SJSA1 (cell line): Measurements from ENCODE around the gene MBOAT2. TPM values are rescaled to one million over a fixed set of nuclear protein-coding genes. Genes with fewer than 3 reads are reported as not detected.
"Not testable (repeated sequence)": the region's sequence is repeated elsewhere in the genome, so short reads cannot be mapped to it uniquely, and the experiment has no call there.

Experiments used
- DNase-seq, 2 experiments: peaks; one replicate each; pipeline ENCODE4 v3.0.0-alpha.2; 2015 to 2020; ENCODE audit warnings: low spot score in 2 of 2, low read depth in 1 of 2
- H3K27ac ChIP-seq: fragments of 250-450 bp; sonication (Bioruptor Pico); 2 replicates; pipeline ENCODE4 v1.5.1; 2020; ENCODE audit warnings: mild to moderate bottlenecking, moderate library complexity
- H3K27me3 ChIP-seq: fragments of 250-450 bp; sonication (Bioruptor Pico); replicated peaks from 2 replicates; pipeline ENCODE4 v1.5.1; 2020; ENCODE audit warnings: mild to moderate bottlenecking, moderate library complexity
- H3K36me3 ChIP-seq: fragments of 250-450 bp; sonication (Bioruptor Pico); 2 replicates; pipeline ENCODE4 v1.5.1; 2020; ENCODE audit warnings: mild to moderate bottlenecking
- H3K4me1 ChIP-seq: fragments of 250-450 bp; sonication (Bioruptor Pico); replicated peaks from 2 replicates; pipeline ENCODE4 v1.6.1; 2021; ENCODE audit warnings: mild to moderate bottlenecking
- H3K4me3 ChIP-seq: fragments of 250-450 bp; sonication (Bioruptor Pico); 2 replicates; pipeline ENCODE4 v1.5.1; 2020; ENCODE audit warnings: mild to moderate bottlenecking
- H3K9me3 ChIP-seq: fragments of 250-450 bp; sonication (Bioruptor Pico); replicated peaks from 2 replicates; pipeline ENCODE4 v1.5.1; 2020; ENCODE audit warnings: mild to moderate bottlenecking
- total RNA-seq: library from RNA; depleted of rRNA; stranded (reverse); fragments of >200 nt; shearing (Covaris generic); gene quantifications from 2 replicates; pipeline ENCODE4 v1.2.3, GENCODE V29; 2014

The MBOAT2 gene
- total RNA-seq, 1 experiment from 2014 or later, result 76.5 TPM

DNA sequence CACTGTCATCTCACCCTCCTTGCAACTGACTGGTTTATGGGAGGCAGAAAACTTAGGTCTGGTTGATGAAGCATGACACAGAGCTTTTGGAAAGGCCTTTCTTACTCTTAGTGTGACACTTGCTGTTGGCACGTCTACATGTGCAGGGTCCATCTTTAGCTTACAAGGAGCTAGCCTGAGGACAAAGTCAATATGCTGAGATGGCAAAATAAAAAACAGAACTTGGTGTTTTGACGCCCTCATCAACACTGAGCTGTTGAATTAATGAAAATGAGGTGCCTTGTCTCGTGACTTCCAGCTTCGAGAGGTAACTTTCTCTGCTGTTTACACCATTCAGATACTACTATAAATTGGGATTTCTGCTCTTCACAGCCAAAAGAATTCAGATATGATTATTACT, 87.5 kb downstream of the MBOAT2 start:
- no peak for DNase-seq
- Histone ChIP-seq H3K36me3 (peaks cover 17% of the 10 kb centered on the region; the same call in 1 of the 2 replicates), H3K27me3 (no peaks in the 10 kb centered on the region), H3K9me3 (peaks cover 3% of the 10 kb centered on the region; the same call in 1 of the 2 replicates), H3K27ac (no peak overlapping the region), H3K4me3 (no peak overlapping the region), H3K4me1 (no peaks in the 10 kb centered on the region)

DNA sequence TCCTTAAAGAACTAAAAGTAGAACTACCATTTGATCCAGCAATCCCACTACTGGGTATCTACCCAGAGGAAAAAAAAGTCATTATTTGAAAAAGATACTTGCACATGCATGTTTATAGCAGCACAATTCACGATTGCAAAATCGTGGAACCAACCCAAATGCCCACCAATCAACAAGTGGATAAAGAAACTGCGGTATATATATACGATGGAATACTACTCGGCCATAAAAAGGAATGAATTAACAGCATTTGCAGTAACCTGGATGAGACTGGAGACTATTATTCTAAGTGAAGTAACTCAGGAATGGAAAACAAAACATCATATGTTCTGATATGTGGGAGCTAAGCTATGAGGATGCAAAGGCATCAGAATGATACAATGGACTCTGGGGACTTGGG, 89.7 kb downstream of the MBOAT2 start:
- not testable (repeated sequence) for H3K4me3 ChIP-seq, H3K9me3 ChIP-seq, H3K27ac ChIP-seq, DNase-seq, H3K4me1 ChIP-seq, H3K27me3 ChIP-seq
- peaks cover 28% of the 10 kb centered on the region; the same call in 1 of the 2 replicates for H3K36me3 ChIP-seq

DNA sequence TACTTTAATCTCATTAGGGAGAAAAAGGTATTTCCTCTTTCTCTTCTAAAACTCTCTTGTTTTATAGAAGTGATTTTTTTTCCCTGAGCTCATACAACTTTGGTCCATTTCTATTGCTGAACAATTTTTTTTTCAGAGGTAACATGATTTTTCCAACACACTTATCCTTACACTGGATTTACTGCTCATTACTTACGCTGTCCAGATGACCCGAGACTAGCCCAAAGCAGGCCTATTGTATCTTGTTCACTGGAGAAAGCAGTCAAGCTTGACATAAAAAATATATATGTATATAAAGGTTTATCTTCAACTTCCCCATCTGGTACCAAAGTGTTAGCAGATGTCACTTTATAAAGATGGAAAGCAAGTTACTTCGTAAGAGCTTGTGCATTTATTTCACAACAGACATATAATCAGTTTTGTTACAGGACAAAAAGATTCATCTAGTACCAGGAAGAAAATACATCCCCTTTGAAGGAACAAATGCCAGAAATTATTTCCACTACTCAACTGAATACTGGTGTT, 95.7 kb downstream of the MBOAT2 start:
- peaks cover 7% of the 10 kb centered on the region; the same call in 1 of the 2 replicates for H3K9me3 ChIP-seq
- DNase-seq, result no peak
- H3K27ac ChIP-seq, result no peak overlapping the region
- H3K4me3 ChIP-seq, result no peak overlapping the region
- H3K4me1 ChIP-seq, result no peaks in the 10 kb centered on the region
- no peaks in the 10 kb centered on the region for H3K27me3 ChIP-seq
- peaks cover 46% of the 10 kb centered on the region for H3K36me3 ChIP-seq

DNA sequence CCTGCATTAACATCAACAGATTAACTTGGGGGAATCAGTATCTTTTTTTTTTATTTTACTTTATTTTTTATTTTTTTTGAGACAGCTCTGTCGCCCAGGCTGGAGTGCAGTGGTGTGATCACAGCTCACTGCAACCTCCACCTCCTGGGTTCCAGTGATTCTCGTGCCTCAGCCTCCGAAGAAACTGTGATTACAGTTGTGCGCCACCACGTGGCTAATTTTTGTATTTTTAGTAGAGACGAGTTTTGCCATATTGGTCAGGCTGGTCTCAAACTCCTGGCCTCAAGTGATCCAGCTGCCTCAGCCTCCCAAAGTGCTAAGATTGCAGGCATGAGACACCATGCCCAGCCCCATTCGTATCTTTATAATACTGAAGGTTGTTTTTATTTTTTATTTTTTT, 99.6 kb downstream of the MBOAT2 start:
- not testable (repeated sequence) for H3K27me3 ChIP-seq, H3K9me3 ChIP-seq, H3K4me3 ChIP-seq, DNase-seq, H3K27ac ChIP-seq, H3K4me1 ChIP-seq
- H3K36me3 ChIP-seq, result peaks cover 37% of the 10 kb centered on the region

DNA sequence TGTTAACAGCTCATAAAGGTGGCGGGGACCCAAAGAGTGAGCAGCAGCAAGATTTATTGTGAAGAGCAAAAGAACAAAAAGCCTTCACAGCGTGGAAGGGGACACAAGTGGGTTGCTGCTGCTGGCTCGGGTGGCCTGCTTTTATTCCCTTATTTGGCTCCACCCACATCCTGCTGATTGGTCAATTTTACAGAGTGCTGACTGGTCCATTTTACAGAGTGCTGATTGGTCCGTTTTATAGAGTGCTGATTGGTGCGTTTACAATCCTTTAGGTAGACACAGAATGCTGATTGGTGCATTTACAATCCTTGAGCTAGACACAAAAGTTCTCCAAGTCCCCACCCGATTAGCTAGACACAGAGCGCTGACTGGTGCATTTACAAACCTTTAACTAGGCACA, 100.7 kb downstream of the MBOAT2 start:
- not testable (repeated sequence) for H3K9me3 ChIP-seq, H3K4me3 ChIP-seq, H3K27ac ChIP-seq, H3K27me3 ChIP-seq, H3K4me1 ChIP-seq, DNase-seq
- peaks cover 32% of the 10 kb centered on the region for H3K36me3 ChIP-seq

DNA sequence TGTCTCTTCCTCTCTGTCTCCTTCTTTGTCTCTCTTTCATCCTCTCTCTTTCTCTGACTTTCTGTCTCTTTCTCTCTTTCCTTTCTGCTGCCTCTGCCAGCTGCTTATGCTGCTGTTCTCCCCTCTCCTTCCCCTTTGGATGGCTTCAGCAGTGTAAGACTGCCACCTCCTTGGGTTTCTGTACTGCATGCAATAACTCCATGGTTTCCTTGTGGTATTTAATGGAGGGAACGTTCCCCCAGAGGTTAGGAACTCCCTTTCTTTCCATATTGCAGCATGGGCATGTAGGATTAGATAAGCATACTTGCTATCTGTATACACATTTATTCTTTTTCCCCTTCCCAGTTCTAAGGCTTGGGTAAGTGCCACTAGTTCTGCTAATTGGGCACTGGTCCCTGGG, 106.3 kb downstream of the MBOAT2 start:
- not testable (repeated sequence) for H3K27ac ChIP-seq, H3K4me3 ChIP-seq, H3K27me3 ChIP-seq, H3K9me3 ChIP-seq, DNase-seq
- Histone ChIP-seq H3K4me1 (peaks cover 24% of the 10 kb centered on the region), H3K36me3 (peaks cover 26% of the 10 kb centered on the region)

DNA sequence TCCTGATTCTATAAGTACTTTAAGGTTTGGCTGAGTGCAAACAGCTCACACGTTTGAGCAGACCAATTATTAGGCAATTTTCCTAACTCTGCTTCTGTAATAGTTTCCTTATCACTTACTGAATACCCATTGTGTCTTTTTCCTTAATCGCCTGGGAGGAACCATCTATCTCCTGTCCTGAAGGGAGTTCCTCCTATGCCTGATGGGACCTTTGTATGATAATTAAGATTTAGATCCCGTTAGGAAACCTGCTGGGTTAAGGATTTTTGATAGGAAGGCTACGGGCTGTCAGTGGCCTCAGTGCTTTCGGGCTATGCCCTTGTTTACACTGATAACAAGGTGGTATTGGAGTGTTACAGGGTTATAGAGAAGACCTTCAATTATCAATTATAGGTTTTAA, 106.8 kb downstream of the MBOAT2 start:
- not testable (repeated sequence) for DNase-seq, H3K4me3 ChIP-seq, H3K27me3 ChIP-seq, H3K9me3 ChIP-seq, H3K27ac ChIP-seq
- Histone ChIP-seq H3K4me1 (peaks cover 29% of the 10 kb centered on the region), H3K36me3 (peaks cover 29% of the 10 kb centered on the region)

DNA sequence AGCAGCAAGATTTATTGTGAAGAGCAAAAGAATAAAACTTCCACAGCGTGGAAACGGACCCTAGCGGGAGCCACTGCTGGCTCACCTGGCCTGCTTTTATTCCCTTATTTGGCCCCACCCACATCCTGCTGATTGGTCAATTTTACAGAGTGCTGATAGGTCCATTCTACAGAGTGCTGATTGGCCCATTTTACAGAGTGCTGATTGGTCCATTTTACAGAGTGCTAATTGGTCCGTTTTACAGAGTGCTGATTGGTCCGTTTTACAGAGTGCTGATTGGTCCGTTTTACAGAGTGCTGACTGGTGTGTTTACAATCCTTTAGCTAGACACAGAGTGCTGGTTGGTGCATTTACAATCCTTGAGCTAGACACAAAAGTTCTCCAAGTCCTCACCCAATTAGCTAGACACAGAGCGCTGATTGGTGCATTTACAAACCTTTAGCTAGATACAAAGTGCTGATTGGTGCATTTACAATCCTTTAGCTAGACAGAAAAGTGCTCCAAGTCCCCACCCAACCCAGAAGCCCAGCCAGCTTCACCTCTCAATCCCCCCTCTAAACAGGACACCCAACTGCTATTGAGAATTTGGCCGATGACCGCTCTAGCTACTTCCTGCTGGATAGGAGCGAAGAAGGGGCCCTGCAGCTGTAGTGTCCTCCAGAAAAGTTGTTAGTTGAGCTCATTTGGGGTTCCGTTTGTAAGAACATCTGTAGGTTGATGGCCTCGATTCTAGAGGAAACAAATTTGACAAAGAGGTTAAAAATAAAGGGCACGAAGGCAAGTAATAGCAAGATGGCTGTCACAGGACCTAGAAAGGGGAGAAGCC, 108.2 kb downstream of the MBOAT2 start:
- not testable (repeated sequence) for DNase-seq, H3K27ac ChIP-seq, H3K27me3 ChIP-seq, H3K4me3 ChIP-seq, H3K9me3 ChIP-seq
- peaks cover 31% of the 10 kb centered on the region for H3K4me1 ChIP-seq
- peaks cover 29% of the 10 kb centered on the region for H3K36me3 ChIP-seq

DNA sequence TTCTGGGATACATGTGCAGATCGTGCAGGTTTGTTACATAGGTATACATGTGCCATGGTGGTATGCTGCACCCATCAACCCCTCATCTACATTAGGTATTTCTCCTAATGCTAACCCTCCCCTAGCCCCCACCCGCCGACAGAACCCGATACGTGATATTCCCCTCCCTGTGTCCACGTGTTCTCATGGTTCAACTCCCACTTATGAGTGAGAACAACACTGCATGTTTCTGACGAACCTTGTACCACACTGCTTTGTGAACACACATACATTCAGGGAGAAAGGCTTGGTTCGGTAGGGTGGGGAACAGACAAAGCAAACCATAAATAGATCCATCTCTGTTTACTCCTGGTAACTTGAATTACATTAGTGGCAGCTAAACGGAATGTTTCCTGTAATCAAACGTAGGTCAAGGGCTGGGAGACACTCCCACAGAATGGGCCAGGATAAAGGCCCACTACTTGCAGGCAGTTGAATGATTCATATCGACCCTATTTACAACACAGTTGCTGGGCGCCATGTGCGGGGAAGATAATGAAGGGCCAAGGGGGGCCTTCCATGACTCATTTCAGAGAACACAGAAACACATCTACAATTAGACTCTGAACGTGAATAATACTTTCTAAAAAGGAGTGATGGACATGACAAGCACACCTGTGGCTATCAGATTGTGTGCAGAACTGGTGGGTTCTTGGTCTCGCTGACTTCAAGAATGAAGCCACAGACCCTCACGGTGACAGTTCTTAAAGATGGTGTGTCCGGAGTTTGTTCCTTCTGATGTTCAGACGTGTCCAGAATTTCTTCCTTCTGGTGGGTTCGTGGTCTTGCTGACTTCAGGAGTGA, 109.3 kb downstream of the MBOAT2 start:
- peak; percentile 86 to 88 for DNase-seq
- Histone ChIP-seq H3K4me3 (no peak overlapping the region), H3K4me1 (peaks cover 31% of the 10 kb centered on the region), H3K27ac (peak overlapping the region; percentile 34), H3K27me3 (no peaks in the 10 kb centered on the region), H3K9me3 (no peaks in the 10 kb centered on the region), H3K36me3 (peaks cover 29% of the 10 kb centered on the region)

DNA sequence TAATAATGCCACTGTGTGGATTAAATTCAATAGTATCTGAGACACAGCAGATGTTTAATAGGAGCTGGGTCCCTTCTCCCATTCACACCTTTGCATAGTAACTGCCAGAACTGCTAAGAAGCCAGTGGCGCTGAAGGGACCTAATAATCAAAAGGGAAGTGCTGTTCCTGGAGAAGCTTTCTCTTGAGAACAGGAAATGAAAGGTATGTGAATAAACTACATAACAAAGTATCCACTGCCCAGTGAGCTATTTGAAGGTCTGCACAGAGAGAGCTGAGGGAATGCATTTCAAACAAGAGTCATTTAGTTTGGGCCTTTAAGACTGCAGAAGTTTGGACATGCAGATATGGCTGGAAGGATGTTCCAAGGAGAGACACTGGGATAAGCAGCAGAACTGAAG, 110.0 kb downstream of the MBOAT2 start:
- Histone ChIP-seq H3K36me3 (peaks cover 29% of the 10 kb centered on the region), H3K27me3 (no peaks in the 10 kb centered on the region), H3K4me1 (peaks cover 37% of the 10 kb centered on the region), H3K27ac (peak overlapping the region; percentile 34; the same call in 1 of the 2 replicates), H3K9me3 (no peaks in the 10 kb centered on the region), H3K4me3 (no peak overlapping the region)
- no peak for DNase-seq

DNA sequence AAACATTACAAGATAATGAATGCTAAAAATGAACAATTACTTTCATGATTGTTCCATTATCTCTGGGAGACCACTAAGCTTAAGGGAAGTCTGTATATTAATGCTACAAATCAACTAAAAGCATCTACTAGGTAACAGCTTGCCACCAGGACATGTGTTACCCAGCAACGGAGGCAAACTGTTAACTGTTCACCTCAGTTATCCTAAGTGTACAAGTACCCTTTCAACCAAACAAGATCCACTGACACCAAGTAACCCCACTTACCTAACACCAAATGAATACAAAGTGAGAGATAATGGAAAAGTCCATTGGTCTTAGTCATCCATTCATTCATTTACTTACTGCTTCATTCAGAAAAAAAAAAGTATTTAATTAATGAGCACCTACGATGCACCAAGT, 111.4 kb downstream of the MBOAT2 start:
- H3K36me3 ChIP-seq, result peaks cover 29% of the 10 kb centered on the region
- DNase-seq, result no peak
- no peak overlapping the region for H3K27ac ChIP-seq
- H3K4me1 ChIP-seq, result peaks cover 38% of the 10 kb centered on the region
- H3K27me3 ChIP-seq, result no peaks in the 10 kb centered on the region
- H3K9me3 ChIP-seq, result no peaks in the 10 kb centered on the region
- no peak overlapping the region for H3K4me3 ChIP-seq

DNA sequence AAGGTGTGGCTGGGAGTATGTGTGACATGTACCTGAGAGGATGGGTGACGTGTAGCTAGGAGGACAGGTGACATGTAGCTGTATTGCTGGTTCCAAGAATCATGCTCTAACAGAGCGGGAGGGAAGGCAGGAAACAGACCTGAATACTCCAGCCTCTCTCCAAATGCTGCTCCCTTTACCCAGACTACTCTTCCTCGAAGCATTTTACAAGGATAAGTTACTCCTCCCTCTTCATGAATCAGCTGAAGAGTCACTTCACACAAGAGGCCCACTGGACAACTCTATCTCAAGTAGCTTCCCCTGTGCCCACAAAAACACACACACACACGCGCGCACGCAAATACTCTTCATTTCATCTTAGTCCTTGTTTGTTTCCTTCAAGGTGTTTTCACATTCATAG, 113.5 kb downstream of the MBOAT2 start:
- Histone ChIP-seq H3K9me3 (no peaks in the 10 kb centered on the region), H3K27me3 (no peaks in the 10 kb centered on the region), H3K27ac (no peak overlapping the region), H3K4me1 (peaks cover 37% of the 10 kb centered on the region), H3K4me3 (no peak overlapping the region), H3K36me3 (peaks cover 13% of the 10 kb centered on the region)
- DNase-seq, result no peak

DNA sequence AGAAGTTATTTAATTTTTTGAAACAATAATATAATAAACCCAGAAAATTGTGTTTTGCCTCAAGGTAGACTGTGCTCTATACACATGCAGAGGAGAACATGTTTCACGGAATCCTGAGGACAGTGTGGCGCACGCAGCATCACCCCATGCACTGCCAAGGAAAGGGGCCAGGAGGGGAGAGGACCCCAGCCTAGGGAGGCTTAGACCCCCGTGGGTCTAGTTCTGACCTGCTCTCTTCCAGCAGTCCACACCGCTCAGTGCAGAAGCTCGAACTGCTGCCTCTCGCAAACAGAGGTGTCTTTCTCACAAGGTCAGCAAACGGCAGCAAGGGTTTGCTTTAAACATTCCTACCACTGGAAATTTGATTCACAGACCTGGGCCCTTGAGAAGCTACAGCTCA, 114.5 kb downstream of the MBOAT2 start:
- DNase-seq, result no peak
- H3K4me3 ChIP-seq, result no peak overlapping the region
- H3K36me3 ChIP-seq, result peaks cover 8% of the 10 kb centered on the region; the same call in 1 of the 2 replicates
- H3K27ac ChIP-seq, result no peak overlapping the region
- H3K4me1 ChIP-seq, result peaks cover 27% of the 10 kb centered on the region
- no peaks in the 10 kb centered on the region for H3K27me3 ChIP-seq
- H3K9me3 ChIP-seq, result no peaks in the 10 kb centered on the region

DNA sequence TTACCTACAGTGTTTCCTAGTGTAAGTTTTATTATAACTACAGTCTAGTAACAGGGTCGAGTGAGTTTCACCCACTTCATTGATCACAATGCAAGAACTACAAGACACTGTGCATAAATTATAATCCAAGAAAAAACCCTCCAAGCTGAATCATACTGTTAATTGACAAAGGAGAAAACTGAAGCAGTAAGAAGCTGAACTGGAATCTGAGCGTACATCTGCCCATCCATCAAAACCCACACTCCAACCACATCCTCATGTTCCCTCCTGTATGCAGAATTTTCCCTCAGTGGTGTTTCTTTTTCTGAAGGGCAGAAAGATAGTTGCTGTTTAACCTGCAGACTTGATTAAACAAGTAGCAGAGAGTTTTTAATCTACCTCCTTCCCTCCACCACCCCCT, 116.6 kb downstream of the MBOAT2 start:
- no peak for DNase-seq
- H3K36me3 ChIP-seq, result peaks cover 8% of the 10 kb centered on the region
- H3K9me3 ChIP-seq, result no peaks in the 10 kb centered on the region
- H3K27me3 ChIP-seq, result no peaks in the 10 kb centered on the region
- no peak overlapping the region for H3K4me3 ChIP-seq
- no peak overlapping the region for H3K27ac ChIP-seq
- peaks cover 11% of the 10 kb centered on the region for H3K4me1 ChIP-seq
